Measurements from ENCODE around the gene ASB16.

ASB16 gene

GRCh38 chr17:44191369-44191768, 20.9 kb downstream of the ASB16 start:
- DNase-seq: no peak

- DNase-seq: no peak
Measured at GRCh38 chr17:44191941-44192496, 21.5 kb downstream of the ASB16 start.

- no peak for DNase-seq
Measured at GRCh38 chr17:44192750-44193149, 22.2 kb downstream of the ASB16 start.

- DNase-seq: no peak
Measured at GRCh38 chr17:44193326-44194084, 23.0 kb downstream of the ASB16 start.

GRCh38 chr17:44197107-44197506, 26.6 kb downstream of the ASB16 start:
- DNase-seq: no peak

GRCh38 chr17:44197980-44198720, 27.6 kb downstream of the ASB16 start:
- DNase-seq: peak; percentile 75

GRCh38 chr17:44198721-44199552, 28.4 kb downstream of the ASB16 start:
- DNase-seq: peak; percentile 67

GRCh38 chr17:44199553-44200477, 29.3 kb downstream of the ASB16 start, which contains the start of gene ATXN7L3:
ATXN7L3 (minus strand) TSS chr17:44199884; CDS start chr17:44198070, 1,814 bp downstream.
- DNase-seq: peak; percentile 99

GRCh38 chr17:44200478-44201155, 30.1 kb downstream of the ASB16 start:
- no peak for DNase-seq

GRCh38 chr17:44202756-44203155, 32.3 kb downstream of the ASB16 start:
- DNase-seq: no peak

- DNase-seq: peak; percentile 56
Measured at GRCh38 chr17:44203731-44204440, 33.4 kb downstream of the ASB16 start.

- DNase-seq: peak; percentile 57
Measured at GRCh38 chr17:44204441-44204882, 34.0 kb downstream of the ASB16 start.

- no peak for DNase-seq
Measured at GRCh38 chr17:44205962-44206824, 35.7 kb downstream of the ASB16 start.

- no peak for DNase-seq
Measured at GRCh38 chr17:44206825-44207155, 36.3 kb downstream of the ASB16 start.

- no peak for DNase-seq
Measured at GRCh38 chr17:44207319-44207718, 36.8 kb downstream of the ASB16 start.

GRCh38 chr17:44207743-44208142, 37.2 kb downstream of the ASB16 start:
- no peak for DNase-seq

GRCh38 chr17:44209786-44210341, 39.4 kb downstream of the ASB16 start:
- no peak for DNase-seq

- peak; percentile 86 for DNase-seq
Measured at GRCh38 chr17:44210342-44211192, 40.1 kb downstream of the ASB16 start.

Data from fibroblast of skin of right quadriceps (primary cell).